ENCODE measurements around the gene SAMD14. TPM values are rescaled to one million over a fixed set of nuclear protein-coding genes. Genes with fewer than 3 reads are reported as not detected.
A peak's percentile ranks its signal among the peaks of the same experiment; 100 is the strongest.

Gene SAMD14
- total and polyA plus RNA-seq, 10 of the 15 experiments (the other 5 are each of a cell fraction or from before 2014, with no cell fraction given), result 0.06 to 1.7 (median 0.25) TPM; not detected in 3

DNA sequence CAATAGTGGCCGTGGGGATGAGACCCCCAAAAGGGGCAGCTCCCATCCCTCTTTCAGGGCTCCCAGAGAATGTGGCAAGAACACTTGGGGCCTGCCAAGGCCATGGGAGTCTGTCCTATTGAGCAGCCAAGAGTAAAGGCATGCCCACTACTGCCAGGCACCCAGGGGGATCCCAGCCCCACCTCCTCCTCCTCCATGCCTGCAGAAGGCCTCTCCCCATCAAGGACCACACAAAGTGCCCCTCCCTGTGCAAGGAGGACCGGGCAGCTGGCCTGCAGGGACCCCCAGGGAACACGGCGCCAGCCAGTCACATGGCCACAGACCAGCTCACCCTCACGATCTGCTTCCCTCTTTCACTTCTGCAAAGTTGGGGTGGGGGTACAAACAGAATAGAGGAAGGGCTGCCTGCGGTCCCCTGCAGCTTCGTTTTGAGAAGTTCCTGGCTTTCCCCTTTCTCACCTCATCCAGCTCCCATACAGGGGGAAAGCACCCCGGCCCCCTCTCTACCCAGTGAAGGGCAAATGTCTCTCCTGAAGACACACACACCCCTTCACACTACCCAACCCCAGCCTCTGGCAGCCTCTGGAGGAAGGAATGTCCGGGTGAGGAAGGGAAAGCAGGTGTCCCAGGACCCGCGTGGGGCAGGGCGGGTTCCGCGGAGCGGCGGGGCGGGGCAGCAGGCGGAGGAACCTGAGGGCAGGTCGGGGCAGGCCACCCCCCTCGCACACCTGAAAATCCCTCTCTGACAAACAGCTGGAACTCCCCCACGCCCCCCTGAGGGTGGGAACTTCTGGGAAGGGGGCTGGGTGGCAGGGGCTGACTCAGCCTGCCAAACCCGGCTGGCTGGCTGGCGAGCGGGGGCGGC is 18.5 kb upstream of the SAMD14 start (continued):
- TF ChIP-seq, protein P1, sequence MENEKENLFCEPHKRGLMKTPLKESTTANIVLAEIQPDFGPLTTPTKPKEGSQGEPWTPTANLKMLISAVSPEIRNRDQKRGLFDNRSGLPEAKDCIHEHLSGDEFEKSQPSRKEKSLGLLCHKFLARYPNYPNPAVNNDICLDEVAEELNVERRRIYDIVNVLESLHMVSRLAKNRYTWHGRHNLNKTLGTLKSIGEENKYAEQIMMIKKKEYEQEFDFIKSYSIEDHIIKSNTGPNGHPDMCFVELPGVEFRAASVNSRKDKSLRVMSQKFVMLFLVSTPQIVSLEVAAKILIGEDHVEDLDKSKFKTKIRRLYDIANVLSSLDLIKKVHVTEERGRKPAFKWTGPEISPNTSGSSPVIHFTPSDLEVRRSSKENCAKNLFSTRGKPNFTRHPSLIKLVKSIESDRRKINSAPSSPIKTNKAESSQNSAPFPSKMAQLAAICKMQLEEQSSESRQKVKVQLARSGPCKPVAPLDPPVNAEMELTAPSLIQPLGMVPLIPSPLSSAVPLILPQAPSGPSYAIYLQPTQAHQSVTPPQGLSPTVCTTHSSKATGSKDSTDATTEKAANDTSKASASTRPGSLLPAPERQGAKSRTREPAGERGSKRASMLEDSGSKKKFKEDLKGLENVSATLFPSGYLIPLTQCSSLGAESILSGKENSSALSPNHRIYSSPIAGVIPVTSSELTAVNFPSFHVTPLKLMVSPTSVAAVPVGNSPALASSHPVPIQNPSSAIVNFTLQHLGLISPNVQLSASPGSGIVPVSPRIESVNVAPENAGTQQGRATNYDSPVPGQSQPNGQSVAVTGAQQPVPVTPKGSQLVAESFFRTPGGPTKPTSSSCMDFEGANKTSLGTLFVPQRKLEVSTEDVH (IDR thresholded peaks at IDR 0.05; ENCODE audit: low read depth, partially characterized antibody), result peak; percentile 24
- TF ChIP-seq, protein P2, sequence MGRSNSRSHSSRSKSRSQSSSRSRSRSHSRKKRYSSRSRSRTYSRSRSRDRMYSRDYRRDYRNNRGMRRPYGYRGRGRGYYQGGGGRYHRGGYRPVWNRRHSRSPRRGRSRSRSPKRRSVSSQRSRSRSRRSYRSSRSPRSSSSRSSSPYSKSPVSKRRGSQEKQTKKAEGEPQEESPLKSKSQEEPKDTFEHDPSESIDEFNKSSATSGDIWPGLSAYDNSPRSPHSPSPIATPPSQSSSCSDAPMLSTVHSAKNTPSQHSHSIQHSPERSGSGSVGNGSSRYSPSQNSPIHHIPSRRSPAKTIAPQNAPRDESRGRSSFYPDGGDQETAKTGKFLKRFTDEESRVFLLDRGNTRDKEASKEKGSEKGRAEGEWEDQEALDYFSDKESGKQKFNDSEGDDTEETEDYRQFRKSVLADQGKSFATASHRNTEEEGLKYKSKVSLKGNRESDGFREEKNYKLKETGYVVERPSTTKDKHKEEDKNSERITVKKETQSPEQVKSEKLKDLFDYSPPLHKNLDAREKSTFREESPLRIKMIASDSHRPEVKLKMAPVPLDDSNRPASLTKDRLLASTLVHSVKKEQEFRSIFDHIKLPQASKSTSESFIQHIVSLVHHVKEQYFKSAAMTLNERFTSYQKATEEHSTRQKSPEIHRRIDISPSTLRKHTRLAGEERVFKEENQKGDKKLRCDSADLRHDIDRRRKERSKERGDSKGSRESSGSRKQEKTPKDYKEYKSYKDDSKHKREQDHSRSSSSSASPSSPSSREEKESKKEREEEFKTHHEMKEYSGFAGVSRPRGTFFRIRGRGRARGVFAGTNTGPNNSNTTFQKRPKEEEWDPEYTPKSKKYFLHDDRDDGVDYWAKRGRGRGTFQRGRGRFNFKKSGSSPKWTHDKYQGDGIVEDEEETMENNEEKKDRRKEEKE (IDR thresholded peaks at IDR 0.05), result no peak
- TF ChIP-seq NFYB (IDR thresholded peaks at IDR 0.05; ENCODE audit: insufficient read depth, low read depth, low read length), result no peak
- TF ChIP-seq CEBPB (IDR thresholded peaks at IDR 0.05; ENCODE audit: borderline replicate concordance in 1 of 2, low read depth in 2 of 2, low read length in 2 of 2), result no peak
- TF ChIP-seq POU2F2 (IDR thresholded peaks at IDR 0.05; ENCODE audit: borderline replicate concordance, low read depth, low read length), result peak; percentile 73; the same call in 2 of the 3 replicates
- TF ChIP-seq, protein P3, sequence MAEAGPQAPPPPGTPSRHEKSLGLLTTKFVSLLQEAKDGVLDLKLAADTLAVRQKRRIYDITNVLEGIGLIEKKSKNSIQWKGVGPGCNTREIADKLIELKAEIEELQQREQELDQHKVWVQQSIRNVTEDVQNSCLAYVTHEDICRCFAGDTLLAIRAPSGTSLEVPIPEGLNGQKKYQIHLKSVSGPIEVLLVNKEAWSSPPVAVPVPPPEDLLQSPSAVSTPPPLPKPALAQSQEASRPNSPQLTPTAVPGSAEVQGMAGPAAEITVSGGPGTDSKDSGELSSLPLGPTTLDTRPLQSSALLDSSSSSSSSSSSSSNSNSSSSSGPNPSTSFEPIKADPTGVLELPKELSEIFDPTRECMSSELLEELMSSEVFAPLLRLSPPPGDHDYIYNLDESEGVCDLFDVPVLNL (IDR thresholded peaks at IDR 0.05; ENCODE audit: low read depth, low read length), result no peak
- no peak for TF ChIP-seq RCOR1 (conservative IDR thresholded peaks at IDR 0.05; ENCODE audit: low read depth, low read length)
- TF ChIP-seq, protein P4, sequence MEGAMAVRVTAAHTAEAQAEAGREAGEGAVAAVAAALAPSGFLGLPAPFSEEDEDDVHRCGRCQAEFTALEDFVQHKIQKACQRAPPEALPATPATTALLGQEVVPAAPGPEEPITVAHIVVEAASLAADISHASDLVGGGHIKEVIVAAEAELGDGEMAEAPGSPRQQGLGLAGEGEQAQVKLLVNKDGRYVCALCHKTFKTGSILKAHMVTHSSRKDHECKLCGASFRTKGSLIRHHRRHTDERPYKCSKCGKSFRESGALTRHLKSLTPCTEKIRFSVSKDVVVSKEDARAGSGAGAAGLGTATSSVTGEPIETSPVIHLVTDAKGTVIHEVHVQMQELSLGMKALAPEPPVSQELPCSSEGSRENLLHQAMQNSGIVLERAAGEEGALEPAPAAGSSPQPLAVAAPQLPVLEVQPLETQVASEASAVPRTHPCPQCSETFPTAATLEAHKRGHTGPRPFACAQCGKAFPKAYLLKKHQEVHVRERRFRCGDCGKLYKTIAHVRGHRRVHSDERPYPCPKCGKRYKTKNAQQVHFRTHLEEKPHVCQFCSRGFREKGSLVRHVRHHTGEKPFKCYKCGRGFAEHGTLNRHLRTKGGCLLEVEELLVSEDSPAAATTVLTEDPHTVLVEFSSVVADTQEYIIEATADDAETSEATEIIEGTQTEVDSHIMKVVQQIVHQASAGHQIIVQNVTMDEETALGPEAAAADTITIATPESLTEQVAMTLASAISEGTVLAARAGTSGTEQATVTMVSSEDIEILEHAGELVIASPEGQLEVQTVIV (IDR thresholded peaks at IDR 0.05; ENCODE audit: borderline replicate concordance, partially characterized antibody), result no peak
- TF ChIP-seq ZBTB40 (IDR thresholded peaks at IDR 0.05; ENCODE audit: borderline replicate concordance), result no peak; the same call in 1 of the 2 replicates
- TF ChIP-seq EP300 (IDR thresholded peaks at IDR 0.05; ENCODE audit: borderline replicate concordance in 1 of 2, control insufficient read depth in 1 of 2, low read depth in 2 of 2, low read length in 2 of 2), result peak; percentile 84 to 86
- no peak for TF ChIP-seq POLR2A (IDR thresholded peaks at IDR 0.05; ENCODE audit: low read depth, low read length)
- TF ChIP-seq RFX5 (IDR thresholded peaks at IDR 0.05; ENCODE audit: low read depth, low read length), result no peak; the same call in 1 of the 2 replicates

Measured in GM12878 (cell line).